ENCODE data around the gene ANO1.

- TF ChIP-seq CTCF (IDR thresholded peaks at IDR 0.05; ENCODE audit: low read depth, low read length, missing input control) (no peak), MAX (IDR thresholded peaks at IDR 0.05) (no peak), HNF4G (IDR thresholded peaks at IDR 0.05) (no peak), YY1 (IDR thresholded peaks at IDR 0.05) (no peak), EGR1 (IDR thresholded peaks at IDR 0.05; ENCODE audit: low read depth in 2 of 2) (no peak), RAD21 (IDR thresholded peaks at IDR 0.05) (no peak), ATF3 (IDR thresholded peaks at IDR 0.05) (no peak), SP1 (IDR thresholded peaks at IDR 0.05) (no peak), REST (IDR thresholded peaks at IDR 0.05) (no peak), ZBTB33 (IDR thresholded peaks at IDR 0.05) (no peak), GABPA (IDR thresholded peaks at IDR 0.05 in 1 of 2, conservative IDR thresholded peaks at IDR 0.05 in 1 of 2) (no peak), TAF1 (conservative IDR thresholded peaks at IDR 0.05) (no peak)
Observed at GRCh38 chr11:70186420-70186819, 108.3 kb downstream of the ANO1 start.

Measured in liver (tissue), 3 donors.